SK-N-SH (cell line): Measurements from ENCODE around the gene CLSTN2.
A peak's percentile ranks its signal among the peaks of the same experiment; 100 is the strongest.

Experiments
- CHD2 ChIP-seq: fragments of 150-350 bp; IDR thresholded peaks from 2 replicates; pipeline ENCODE4 v1.6.1; 2018; ENCODE audit warnings: low read length; ENCODE audit not compliant: partially characterized antibody
- CTCF ChIP-seq: fragments of 200-600 bp; sonication (generic); IDR thresholded peaks from 2 replicates; pipeline ENCODE4 v1.6.1; 2017; ENCODE audit warnings: antibody characterized with exemption, mild to moderate bottlenecking, moderate library complexity
- EP300 ChIP-seq, 2 experiments: IDR thresholded peaks; 2 replicates each; pipeline versions ENCODE4 v1.4.0 to v1.6.1; 2012; ENCODE audit warnings: borderline replicate concordance in 1 of 2, low read depth in 1 of 2, low read length in 1 of 2
- GABPA ChIP-seq: IDR thresholded peaks from 2 replicates; pipeline ENCODE4 v1.4.0; 2012; ENCODE audit warnings: low read depth, mild to moderate bottlenecking
- MAX ChIP-seq: IDR thresholded peaks from 2 replicates; pipeline ENCODE4 v1.4.0; 2012; ENCODE audit warnings: low read depth
- MEF2A ChIP-seq: IDR thresholded peaks from 2 replicates; pipeline ENCODE4 v1.4.0; 2012; ENCODE audit warnings: low read depth, borderline replicate concordance
- MXI1 ChIP-seq: IDR thresholded peaks from 2 replicates; pipeline ENCODE4 v1.6.1; 2012; ENCODE audit warnings: mild to moderate bottlenecking, low read depth, low read length, improper control_type of control experiment
- NRF1 ChIP-seq: IDR thresholded peaks from 2 replicates; pipeline ENCODE4 v1.6.1; 2012; ENCODE audit warnings: low read depth, mild to moderate bottlenecking, low read length
- POLR2AphosphoS5 ChIP-seq: IDR thresholded peaks from 2 replicates; pipeline ENCODE4 v1.6.1; 2012; ENCODE audit warnings: low read depth, low read length
- REST ChIP-seq: IDR thresholded peaks from 2 replicates; pipeline ENCODE4 v1.6.1; 2012; ENCODE audit warnings: mild to moderate bottlenecking, low read depth, low read length, moderate library complexity
- SIN3A ChIP-seq: IDR thresholded peaks from 2 replicates; pipeline ENCODE4 v1.6.1; 2012; ENCODE audit warnings: low read depth, mild to moderate bottlenecking, low read length, moderate library complexity, borderline replicate concordance
- TCF12 ChIP-seq: IDR thresholded peaks from 2 replicates; pipeline ENCODE4 v1.4.0; 2012
- TEAD4 ChIP-seq: IDR thresholded peaks from 2 replicates; pipeline ENCODE4 v1.4.0; 2012; ENCODE audit warnings: mild to moderate bottlenecking, borderline replicate concordance; ENCODE audit not compliant: insufficient read depth
- YY1 ChIP-seq: IDR thresholded peaks from 2 replicates; pipeline ENCODE4 v1.4.0; 2012; ENCODE audit warnings: low read depth, mild to moderate bottlenecking

GRCh38 chr3:140178482-140178881 is 243.5 kb downstream of the CLSTN2 start:
- no peak for TF ChIP-seq TCF12
- TF ChIP-seq TEAD4, result no peak
- TF ChIP-seq CHD2, result no peak
- TF ChIP-seq REST, result no peak
- TF ChIP-seq POLR2AphosphoS5, result no peak
- no peak for TF ChIP-seq CTCF
- peak in 1 of 2 experiments; percentile 6; a peak in 1 of 4 replicates for TF ChIP-seq EP300 (IDR thresholded peaks at IDR 0.05; ENCODE audit: borderline replicate concordance in 1 of 2, low read depth in 1 of 2, low read length in 1 of 2)
- TF ChIP-seq MXI1, result no peak
- no peak for TF ChIP-seq MEF2A
- TF ChIP-seq GABPA, result no peak
- no peak for TF ChIP-seq SIN3A
- TF ChIP-seq YY1, result no peak
- no peak for TF ChIP-seq MAX
- no peak for TF ChIP-seq NRF1
